ENCODE data around the gene C5.

- TF ChIP-seq POLR2A (IDR thresholded peaks at IDR 0.05) (no peak), CTCF (IDR thresholded peaks at IDR 0.05) (no peak)
These were observed 84.6 kb downstream of the C5 start for GRCh38 chr9:120965344-120966012.
